ENCODE data around the gene RAB3A.

Gene RAB3A

GRCh38 chr19:18173572-18174288 is 30.1 kb downstream of the RAB3A start, which contains the start of gene IFI30 (continued):
- TF ChIP-seq ZNF394 (tag by site-specific recombination; IDR thresholded peaks at IDR 0.05; ENCODE audit: borderline replicate concordance) (no peak), ZNF211 (tag by site-specific recombination; IDR thresholded peaks at IDR 0.05; ENCODE audit: low read depth) (no peak), ZIC2 (tag by site-specific recombination; IDR thresholded peaks at IDR 0.05) (peak; percentile 73), ZNF266 (tag by site-specific recombination; IDR thresholded peaks at IDR 0.05; ENCODE audit: low read depth) (no peak), GLI4 (tag by site-specific recombination; IDR thresholded peaks at IDR 0.05) (no peak), ZFP41 (tag by site-specific recombination; IDR thresholded peaks at IDR 0.05; ENCODE audit: borderline replicate concordance) (no peak), ZBTB48 (tag by site-specific recombination; IDR thresholded peaks at IDR 0.05) (peak; percentile 96), ZNF157 (tag by site-specific recombination; IDR thresholded peaks at IDR 0.05) (no peak), ZNF521 (tag by site-specific recombination; IDR thresholded peaks at IDR 0.05) (no peak), ZNF843 (tag by site-specific recombination; IDR thresholded peaks at IDR 0.05) (no peak), KLF8 (tag by site-specific recombination; IDR thresholded peaks at IDR 0.05) (peak; percentile 44), ZNF658 (tag by site-specific recombination; IDR thresholded peaks at IDR 0.05) (no peak), ZNF335 (tag by site-specific recombination; conservative IDR thresholded peaks at IDR 0.05) (peak; percentile 99), BCL11B (tag by site-specific recombination; IDR thresholded peaks at IDR 0.05; ENCODE audit: low read depth) (no peak), KLF1 (tag by site-specific recombination; IDR thresholded peaks at IDR 0.05) (peak; percentile 87), ZNF133 (tag by site-specific recombination; IDR thresholded peaks at IDR 0.05) (0 out of 2 replicates have a peak, but pooled peaks have one; percentile 18), ZNF10 (tag by site-specific recombination; IDR thresholded peaks at IDR 0.05) (peak; percentile 36; the same call in 1 of the 2 replicates), ZNF514 (tag by site-specific recombination; IDR thresholded peaks at IDR 0.05) (no peak)
- TF ChIP-seq, protein P1, sequence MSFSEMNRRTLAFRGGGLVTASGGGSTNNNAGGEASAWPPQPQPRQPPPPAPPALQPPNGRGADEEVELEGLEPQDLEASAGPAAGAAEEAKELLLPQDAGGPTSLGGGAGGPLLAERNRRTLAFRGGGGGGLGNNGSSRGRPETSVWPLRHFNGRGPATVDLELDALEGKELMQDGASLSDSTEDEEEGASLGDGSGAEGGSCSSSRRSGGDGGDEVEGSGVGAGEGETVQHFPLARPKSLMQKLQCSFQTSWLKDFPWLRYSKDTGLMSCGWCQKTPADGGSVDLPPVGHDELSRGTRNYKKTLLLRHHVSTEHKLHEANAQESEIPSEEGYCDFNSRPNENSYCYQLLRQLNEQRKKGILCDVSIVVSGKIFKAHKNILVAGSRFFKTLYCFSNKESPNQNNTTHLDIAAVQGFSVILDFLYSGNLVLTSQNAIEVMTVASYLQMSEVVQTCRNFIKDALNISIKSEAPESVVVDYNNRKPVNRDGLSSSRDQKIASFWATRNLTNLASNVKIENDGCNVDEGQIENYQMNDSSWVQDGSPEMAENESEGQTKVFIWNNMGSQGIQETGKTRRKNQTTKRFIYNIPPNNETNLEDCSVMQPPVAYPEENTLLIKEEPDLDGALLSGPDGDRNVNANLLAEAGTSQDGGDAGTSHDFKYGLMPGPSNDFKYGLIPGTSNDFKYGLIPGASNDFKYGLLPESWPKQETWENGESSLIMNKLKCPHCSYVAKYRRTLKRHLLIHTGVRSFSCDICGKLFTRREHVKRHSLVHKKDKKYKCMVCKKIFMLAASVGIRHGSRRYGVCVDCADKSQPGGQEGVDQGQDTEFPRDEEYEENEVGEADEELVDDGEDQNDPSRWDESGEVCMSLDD (tag by site-specific recombination; IDR thresholded peaks at IDR 0.05), result peak; percentile 84
- TF ChIP-seq, protein P2, sequence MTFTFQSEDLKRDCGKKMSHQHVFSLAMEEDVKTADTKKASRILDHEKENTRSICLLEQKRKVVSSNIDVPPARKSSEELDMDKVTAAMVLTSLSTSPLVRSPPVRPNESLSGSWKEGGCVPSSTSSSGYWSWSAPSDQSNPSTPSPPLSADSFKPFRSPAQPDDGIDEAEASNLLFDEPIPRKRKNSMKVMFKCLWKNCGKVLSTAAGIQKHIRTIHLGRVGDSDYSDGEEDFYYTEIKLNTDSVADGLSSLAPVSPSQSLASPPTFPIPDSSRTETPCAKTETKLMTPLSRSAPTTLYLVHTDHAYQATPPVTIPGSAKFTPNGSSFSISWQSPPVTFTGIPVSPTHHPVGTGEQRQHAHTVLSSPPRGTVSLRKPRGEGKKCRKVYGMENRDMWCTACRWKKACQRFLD (tag by site-specific recombination; IDR thresholded peaks at IDR 0.05), result no peak
- TF ChIP-seq, protein P3, sequence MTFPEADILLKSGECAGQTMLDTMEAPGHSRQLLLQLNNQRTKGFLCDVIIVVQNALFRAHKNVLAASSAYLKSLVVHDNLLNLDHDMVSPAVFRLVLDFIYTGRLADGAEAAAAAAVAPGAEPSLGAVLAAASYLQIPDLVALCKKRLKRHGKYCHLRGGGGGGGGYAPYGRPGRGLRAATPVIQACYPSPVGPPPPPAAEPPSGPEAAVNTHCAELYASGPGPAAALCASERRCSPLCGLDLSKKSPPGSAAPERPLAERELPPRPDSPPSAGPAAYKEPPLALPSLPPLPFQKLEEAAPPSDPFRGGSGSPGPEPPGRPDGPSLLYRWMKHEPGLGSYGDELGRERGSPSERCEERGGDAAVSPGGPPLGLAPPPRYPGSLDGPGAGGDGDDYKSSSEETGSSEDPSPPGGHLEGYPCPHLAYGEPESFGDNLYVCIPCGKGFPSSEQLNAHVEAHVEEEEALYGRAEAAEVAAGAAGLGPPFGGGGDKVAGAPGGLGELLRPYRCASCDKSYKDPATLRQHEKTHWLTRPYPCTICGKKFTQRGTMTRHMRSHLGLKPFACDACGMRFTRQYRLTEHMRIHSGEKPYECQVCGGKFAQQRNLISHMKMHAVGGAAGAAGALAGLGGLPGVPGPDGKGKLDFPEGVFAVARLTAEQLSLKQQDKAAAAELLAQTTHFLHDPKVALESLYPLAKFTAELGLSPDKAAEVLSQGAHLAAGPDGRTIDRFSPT (tag by site-specific recombination; IDR thresholded peaks at IDR 0.05), result peak; percentile 73
- TF ChIP-seq, protein P4, sequence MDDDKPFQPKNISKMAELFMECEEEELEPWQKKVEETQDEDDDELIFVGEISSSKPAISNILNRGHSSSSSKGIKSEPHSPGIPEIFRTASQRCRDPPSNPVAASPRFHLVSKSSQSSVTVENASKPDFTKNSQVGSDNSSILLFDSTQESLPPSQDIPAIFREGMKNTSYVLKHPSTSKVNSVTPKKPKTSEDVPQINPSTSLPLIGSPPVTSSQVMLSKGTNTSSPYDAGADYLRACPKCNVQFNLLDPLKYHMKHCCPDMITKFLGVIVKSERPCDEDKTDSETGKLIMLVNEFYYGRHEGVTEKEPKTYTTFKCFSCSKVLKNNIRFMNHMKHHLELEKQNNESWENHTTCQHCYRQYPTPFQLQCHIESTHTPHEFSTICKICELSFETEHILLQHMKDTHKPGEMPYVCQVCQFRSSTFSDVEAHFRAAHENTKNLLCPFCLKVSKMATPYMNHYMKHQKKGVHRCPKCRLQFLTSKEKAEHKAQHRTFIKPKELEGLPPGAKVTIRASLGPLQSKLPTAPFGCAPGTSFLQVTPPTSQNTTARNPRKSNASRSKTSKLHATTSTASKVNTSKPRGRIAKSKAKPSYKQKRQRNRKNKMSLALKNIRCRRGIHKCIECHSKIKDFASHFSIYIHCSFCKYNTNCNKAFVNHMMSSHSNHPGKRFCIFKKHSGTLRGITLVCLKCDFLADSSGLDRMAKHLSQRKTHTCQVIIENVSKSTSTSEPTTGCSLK (tag by site-specific recombination; IDR thresholded peaks at IDR 0.05), result no peak

Data from HEK293 (cell line).